SK-N-SH (cell line): ENCODE results near the gene HDAC4. TPM values are rescaled to one million over a fixed set of nuclear protein-coding genes. Genes with fewer than 3 reads are reported as not detected.

Experiments
- CTCF ChIA-PET: fragments of 300-600, 350-600 bp; formaldehyde crosslinking; extraction: SDS; loops from one replicate; lab custom pipeline; 2021; lab: Yijun Ruan, JAX
- POLR2A ChIA-PET: fragments of 350-600 bp; sonication (Branson Sonifier 250); formaldehyde crosslinking; extraction: SDS; loops from one replicate; lab custom pipeline; 2020; ENCODE audit warnings: antibody characterized with exemption, inconsistent platforms; lab: Yijun Ruan, JAX
- DNase-seq: peaks from one replicate; pipeline ENCODE4 v3.0.0; 2012
- H2AFZ ChIP-seq: fragments of 200-600 bp; sonication (generic); 2 replicates; pipeline ENCODE4 v1.8.1; 2016; ENCODE audit warnings: antibody characterized with exemption, mild to moderate bottlenecking, low read depth
- H3F3A ChIP-seq: fragments of 200-600 bp; sonication (generic); replicated peaks from 2 replicates; pipeline ENCODE3; 2016; ENCODE audit warnings: antibody characterized with exemption, mild to moderate bottlenecking; ENCODE audit not compliant: insufficient read depth
- H3K27ac ChIP-seq, 2 experiments: fragments of 200-500 bp in 1 of 2; fragments of 200-600 bp in 1 of 2; sonication (Bioruptor generic) in 1 of 2; sonication (generic), shearing (Covaris generic) in 1 of 2; 2 replicates each; pipeline versions ENCODE4 v1.5.1 to v1.6.1; 2014 to 2016; ENCODE audit warnings: low read depth in 2 of 2, inconsistent platforms in 1 of 2, low read length in 1 of 2, mild to moderate bottlenecking in 1 of 2, mixed read lengths in 1 of 2
- H3K27me3 ChIP-seq: fragments of 200-600 bp; sonication (generic), shearing (Covaris generic); 2 replicates; pipeline ENCODE4 v1.6.1; 2016; ENCODE audit warnings: mixed run types; ENCODE audit not compliant: insufficient read depth
- H3K36me3 ChIP-seq, 2 experiments: fragments of 200-500 bp in 1 of 2; fragments of 200-600 bp in 1 of 2; sonication (Bioruptor generic) in 1 of 2; sonication (generic) in 1 of 2; replicated peaks in 1 of 2; 2 replicates each; pipeline versions ENCODE3 to v1.5.1; 2014 to 2016; ENCODE audit warnings: low read length in 1 of 2, mild to moderate bottlenecking in 1 of 2; ENCODE audit not compliant: insufficient read depth in 2 of 2, control insufficient read depth in 1 of 2
- H3K4me1 ChIP-seq, 2 experiments: fragments of 200-500 bp in 1 of 2; fragments of 200-600 bp in 1 of 2; sonication (Bioruptor generic) in 1 of 2; sonication (generic), shearing (Covaris generic) in 1 of 2; 2 replicates each; pipeline versions ENCODE4 v1.5.1 to v1.6.1; 2014 to 2016; ENCODE audit warnings: low read depth in 1 of 2, low read length in 1 of 2, mixed run types in 1 of 2; ENCODE audit not compliant: insufficient read depth in 2 of 2, control insufficient read depth in 1 of 2
- H3K4me2 ChIP-seq: fragments of 200-600 bp; sonication (generic), shearing (Covaris generic); 2 replicates; pipeline ENCODE4 v1.6.1; 2017; ENCODE audit warnings: mixed run types
- H3K4me3 ChIP-seq, 2 experiments: fragments of 200-500 bp in 1 of 2; fragments of 200-600 bp in 1 of 2; sonication (Bioruptor generic) in 1 of 2; sonication (generic), shearing (Covaris generic) in 1 of 2; 2 replicates each; pipeline versions ENCODE4 v1.5.1 to v1.8.1; 2014 to 2016; ENCODE audit warnings: low read depth in 2 of 2, inconsistent platforms in 1 of 2, low read length in 1 of 2, mild to moderate bottlenecking in 1 of 2, mixed read lengths in 1 of 2, moderate library complexity in 1 of 2
- H3K79me2 ChIP-seq: fragments of 200-600 bp; sonication (generic); 2 replicates; pipeline ENCODE4 v1.8.1; 2017; ENCODE audit warnings: mild to moderate bottlenecking; ENCODE audit not compliant: insufficient read depth
- H3K9ac ChIP-seq: fragments of 200-600 bp; sonication (generic); 2 replicates; pipeline ENCODE4 v1.6.1; 2017; ENCODE audit warnings: mixed run types
- H3K9me2 ChIP-seq: fragments of 200-600 bp; sonication (generic); 2 replicates; pipeline ENCODE4 v1.6.1; 2017; ENCODE audit warnings: mixed run types
- H3K9me3 ChIP-seq: fragments of 200-600 bp; sonication (generic); 2 replicates; pipeline ENCODE4 v1.6.1; 2017; ENCODE audit warnings: mixed run types, mild to moderate bottlenecking, moderate library complexity
- H4K20me1 ChIP-seq: fragments of 200-600 bp; sonication (generic); 2 replicates; pipeline ENCODE4 v1.6.1; 2017; ENCODE audit warnings: mild to moderate bottlenecking, mixed run types; ENCODE audit not compliant: insufficient read depth
- CTCF ChIP-seq: fragments of 200-600 bp; sonication (generic); IDR thresholded peaks from 2 replicates; pipeline ENCODE4 v1.6.1; 2017; ENCODE audit warnings: antibody characterized with exemption, mild to moderate bottlenecking, moderate library complexity
- ELF1 ChIP-seq: IDR thresholded peaks from 2 replicates; pipeline ENCODE4 v1.4.0; 2012
- EP300 ChIP-seq, 2 experiments: IDR thresholded peaks; 2 replicates each; pipeline versions ENCODE4 v1.4.0 to v1.6.1; 2012; ENCODE audit warnings: borderline replicate concordance in 1 of 2, low read depth in 1 of 2, low read length in 1 of 2
- EZH2phosphoT487 ChIP-seq: fragments of 200-600 bp; sonication (generic); IDR thresholded peaks from 2 replicates; pipeline ENCODE4 v1.6.1; 2017; ENCODE audit warnings: low read depth, mixed run types, mild to moderate bottlenecking, antibody characterized with exemption, moderate library complexity, borderline replicate concordance
- FOSL2 ChIP-seq: IDR thresholded peaks from 2 replicates; pipeline ENCODE4 v1.4.0; 2012; ENCODE audit warnings: low read depth, mild to moderate bottlenecking, moderate library complexity, borderline replicate concordance
- MEF2A ChIP-seq: IDR thresholded peaks from 2 replicates; pipeline ENCODE4 v1.4.0; 2012; ENCODE audit warnings: low read depth, borderline replicate concordance
- MXI1 ChIP-seq: IDR thresholded peaks from 2 replicates; pipeline ENCODE4 v1.6.1; 2012; ENCODE audit warnings: mild to moderate bottlenecking, low read depth, low read length, improper control_type of control experiment
- NFIC ChIP-seq: IDR thresholded peaks from 2 replicates; pipeline ENCODE4 v1.4.0; 2012; ENCODE audit warnings: borderline replicate concordance
- RFX5 ChIP-seq: IDR thresholded peaks from 2 replicates; pipeline ENCODE4 v1.6.1; 2012; ENCODE audit warnings: mild to moderate bottlenecking, improper control_type of control experiment, low read length
- TEAD4 ChIP-seq: IDR thresholded peaks from 2 replicates; pipeline ENCODE4 v1.4.0; 2012; ENCODE audit warnings: mild to moderate bottlenecking, borderline replicate concordance; ENCODE audit not compliant: insufficient read depth
- WGBS: methylation state at CpG from one replicate; pipeline ENCODE4 v1.1.6; 2017; ENCODE audit warnings: low lambda C conversion rate; 5-methylcytosine and 5-hydroxymethylcytosine counted together
- polyA plus RNA-seq, 3 experiments: library from polyadenylated mRNA; depleted of rRNA; stranded (reverse); fragments of >200 nt; gene quantifications; 2 replicates each; pipeline ENCODE4 v1.2.3, GENCODE V29; 2012

Gene HDAC4
- polyA plus RNA-seq, 1 of the 3 experiments (the other 2 are of a cell fraction), result 5.5 TPM

GRCh38 chr2:239180526-239181073, 220.2 kb downstream of the HDAC4 start:
- Histone ChIP-seq H3K4me3 (no peak overlapping the region), H4K20me1 (no peaks in the 10 kb centered on the region), H3K4me2 (no peak overlapping the region), H3F3A (no peaks in the 10 kb centered on the region), H3K9ac (no peak overlapping the region), H3K79me2 (no peaks in the 10 kb centered on the region), H2AFZ (no peak overlapping the region), H3K36me3 (peaks cover 2% of the 10 kb centered on the region in 2 experiments), H3K9me2 (no peaks in the 10 kb centered on the region), H3K4me1 (peaks cover 0 to 4% of the 10 kb centered on the region in 2 experiments; a peak in 1 of 4 replicates), H3K27me3 (no peaks in the 10 kb centered on the region), H3K27ac (no peak overlapping the region), H3K9me3 (no peaks in the 10 kb centered on the region)
- POLR2A ChIA-PET, result no interaction called here
- DNase-seq, result no peak
- TF ChIP-seq RFX5 (no peak), FOSL2 (no peak), MXI1 (no peak)
- CTCF ChIA-PET, result interaction anchor here (0.6 kb wide), 1 partner anchor 15 kb away, joined by 3 read pairs; no protein-coding TSS in a partner anchor
- 94% methylated on average over 4 of the region's 14 CpGs for WGBS

- Histone ChIP-seq H3F3A (no peaks in the 10 kb centered on the region), H3K4me2 (no peak overlapping the region), H3K9me2 (no peaks in the 10 kb centered on the region), H3K4me3 (no peak overlapping the region), H3K9me3 (no peaks in the 10 kb centered on the region), H4K20me1 (no peaks in the 10 kb centered on the region), H3K27ac (no peak overlapping the region), H2AFZ (no peak overlapping the region), H3K79me2 (no peaks in the 10 kb centered on the region), H3K27me3 (no peaks in the 10 kb centered on the region), H3K9ac (no peak overlapping the region), H3K4me1 (peaks cover 0 to 7% of the 10 kb centered on the region in 2 experiments; a peak in 1 of 4 replicates), H3K36me3 (peaks cover 2 to 8% of the 10 kb centered on the region in 2 experiments)
- TF ChIP-seq EZH2phosphoT487 (no peak), CTCF (no peak), MEF2A (no peak), MXI1 (no peak)
- no peak for DNase-seq
- ChIA-PET CTCF (no interaction called here), POLR2A (no interaction called here)
- whole genome bisulfite sequencing, result 89% methylated on average over 13 of the region's 22 CpGs
Measured at GRCh38 chr2:239179851-239180371, 220.9 kb downstream of the HDAC4 start.

- Histone ChIP-seq H4K20me1 (no peaks in the 10 kb centered on the region), H3K79me2 (no peaks in the 10 kb centered on the region), H3K9me2 (no peaks in the 10 kb centered on the region), H3K4me2 (no peak overlapping the region), H3F3A (no peaks in the 10 kb centered on the region), H3K27me3 (no peaks in the 10 kb centered on the region), H3K36me3 (peaks cover 2 to 10% of the 10 kb centered on the region in 2 experiments), H3K4me1 (peaks cover 0 to 7% of the 10 kb centered on the region in 2 experiments; a peak in 1 of 4 replicates), H3K4me3 (no peak overlapping the region), H3K9ac (no peak overlapping the region), H2AFZ (no peak overlapping the region), H3K9me3 (no peaks in the 10 kb centered on the region), H3K27ac (no peak overlapping the region)
- CTCF ChIA-PET, result interaction anchor here (0.6 kb wide), 1 partner anchor 60 kb away, joined by 3 read pairs; no protein-coding TSS in a partner anchor
- POLR2A ChIA-PET, result no interaction called here
- 97% methylated on average over 20 of the region's 26 CpGs for WGBS
- TF ChIP-seq NFIC (no peak), TEAD4 (no peak), ELF1 (no peak), EP300 (IDR thresholded peaks at IDR 0.05; ENCODE audit: borderline replicate concordance in 1 of 2, low read depth in 1 of 2, low read length in 1 of 2) (no peak), RFX5 (no peak), MEF2A (no peak)
- no peak for DNase-seq
Measured at GRCh38 chr2:239178954-239179353, 221.9 kb downstream of the HDAC4 start.
